Measurements from ENCODE around the gene COL25A1.

GRCh38 chr4:108834835-108835384 lies 467.5 kb downstream of the COL25A1 start:
- TF ChIP-seq SP1 (IDR thresholded peaks at IDR 0.05): no peak
- TF ChIP-seq, protein P1, sequence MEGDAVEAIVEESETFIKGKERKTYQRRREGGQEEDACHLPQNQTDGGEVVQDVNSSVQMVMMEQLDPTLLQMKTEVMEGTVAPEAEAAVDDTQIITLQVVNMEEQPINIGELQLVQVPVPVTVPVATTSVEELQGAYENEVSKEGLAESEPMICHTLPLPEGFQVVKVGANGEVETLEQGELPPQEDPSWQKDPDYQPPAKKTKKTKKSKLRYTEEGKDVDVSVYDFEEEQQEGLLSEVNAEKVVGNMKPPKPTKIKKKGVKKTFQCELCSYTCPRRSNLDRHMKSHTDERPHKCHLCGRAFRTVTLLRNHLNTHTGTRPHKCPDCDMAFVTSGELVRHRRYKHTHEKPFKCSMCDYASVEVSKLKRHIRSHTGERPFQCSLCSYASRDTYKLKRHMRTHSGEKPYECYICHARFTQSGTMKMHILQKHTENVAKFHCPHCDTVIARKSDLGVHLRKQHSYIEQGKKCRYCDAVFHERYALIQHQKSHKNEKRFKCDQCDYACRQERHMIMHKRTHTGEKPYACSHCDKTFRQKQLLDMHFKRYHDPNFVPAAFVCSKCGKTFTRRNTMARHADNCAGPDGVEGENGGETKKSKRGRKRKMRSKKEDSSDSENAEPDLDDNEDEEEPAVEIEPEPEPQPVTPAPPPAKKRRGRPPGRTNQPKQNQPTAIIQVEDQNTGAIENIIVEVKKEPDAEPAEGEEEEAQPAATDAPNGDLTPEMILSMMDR (IDR thresholded peaks at IDR 0.05; ENCODE audit: low read depth, low read length, missing input control): peak; percentile 70
- peak; percentile 90 to 91 for TF ChIP-seq RAD21 (IDR thresholded peaks at IDR 0.05)
- no peak for TF ChIP-seq YY1 (IDR thresholded peaks at IDR 0.05)
- TF ChIP-seq REST (IDR thresholded peaks at IDR 0.05): no peak
- TF ChIP-seq TAF1 (conservative IDR thresholded peaks at IDR 0.05): no peak
- TF ChIP-seq, protein P2, sequence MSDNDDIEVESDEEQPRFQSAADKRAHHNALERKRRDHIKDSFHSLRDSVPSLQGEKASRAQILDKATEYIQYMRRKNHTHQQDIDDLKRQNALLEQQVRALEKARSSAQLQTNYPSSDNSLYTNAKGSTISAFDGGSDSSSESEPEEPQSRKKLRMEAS (IDR thresholded peaks at IDR 0.05): no peak
- no peak for TF ChIP-seq JUND (IDR thresholded peaks at IDR 0.05)
- TF ChIP-seq RXRA (IDR thresholded peaks at IDR 0.05): no peak
- no peak for TF ChIP-seq GABPA (IDR thresholded peaks at IDR 0.05 in 1 of 2, conservative IDR thresholded peaks at IDR 0.05 in 1 of 2)
